PC-3 (cell line): ENCODE results near the gene RBM20. TPM values are rescaled to one million over a fixed set of nuclear protein-coding genes. Genes with fewer than 3 reads are reported as not detected.

ENCODE experiments used
- ATAC-seq: fragments of 200-7000 bp; cut with Tn5 transposase; 2 replicates; pipeline ENCODE4 v1.9.1; 2020; ENCODE audit warnings: mild to moderate bottlenecking, moderate library complexity
- BruUV-seq: library from RNA; stranded (reverse); fragments of 400-500 nt; replicated peaks from 2 replicates; lab custom pipeline; 2021; lab: Mats Ljungman, UMichigan
- CTCF ChIA-PET: fragments of 300-600 bp; sonication (Branson Sonifier 250); formaldehyde crosslinking; loops from one replicate; lab custom pipeline; 2022; ENCODE audit warnings: antibody characterized with exemption; lab: Charles Lee
- POLR2A ChIA-PET: fragments of 300-600 bp; sonication (Branson Sonifier 250); formaldehyde crosslinking; loops from one replicate; lab custom pipeline; 2022; ENCODE audit warnings: antibody characterized with exemption; ENCODE audit not compliant: unreplicated experiment; lab: Charles Lee
- DNase-seq: peaks from one replicate; pipeline ENCODE4 v3.0.0-alpha.2; 2015
- H2AFZ ChIP-seq: fragments of 300-600 bp; sonication (generic); 2 replicates; pipeline ENCODE4 v1.6.0; 2016; ENCODE audit warnings: antibody characterized with exemption, low read length
- H3F3A ChIP-seq: fragments of 300-600 bp; sonication (generic); one replicate; pipeline ENCODE4 v1.6.0; 2017; ENCODE audit warnings: antibody characterized with exemption, low read length, control low read depth, mild to moderate bottlenecking; ENCODE audit not compliant: unreplicated experiment
- H3K27ac ChIP-seq: fragments of 300-600 bp; sonication (generic); 2 replicates; pipeline ENCODE4 v1.5.1; 2016; ENCODE audit warnings: mild to moderate bottlenecking, low read length
- H3K27me3 ChIP-seq: fragments of 300-600 bp; sonication (generic); 2 replicates; pipeline ENCODE4 v1.6.1; 2016; ENCODE audit warnings: low read length, mixed read lengths
- H3K36me3 ChIP-seq: fragments of 300-600 bp; sonication (generic); 2 replicates; pipeline ENCODE4 v1.6.1; 2016; ENCODE audit warnings: low read depth, mixed run types, low read length, mixed read lengths
- H3K4me1 ChIP-seq: fragments of 300-600 bp; sonication (generic); 2 replicates; pipeline ENCODE4 v1.5.1; 2016; ENCODE audit warnings: low read length; ENCODE audit not compliant: insufficient read depth
- H3K4me2 ChIP-seq: fragments of 300-600 bp; sonication (generic); 2 replicates; pipeline ENCODE4 v1.6.0; 2016; ENCODE audit warnings: low read length
- H3K4me3 ChIP-seq: fragments of 300-600 bp; sonication (generic); 2 replicates; pipeline ENCODE4 v1.5.1; 2016; ENCODE audit warnings: mild to moderate bottlenecking, low read length, mixed read lengths
- H3K79me2 ChIP-seq: fragments of 300-600 bp; sonication (generic); 2 replicates; pipeline ENCODE4 v1.6.1; 2017; ENCODE audit warnings: low read length, mixed read lengths
- H3K9ac ChIP-seq: fragments of 300-600 bp; sonication (generic); 2 replicates; pipeline ENCODE4 v1.6.0; 2016; ENCODE audit warnings: mild to moderate bottlenecking, low read length
- H3K9me2 ChIP-seq: fragments of 300-600 bp; sonication (generic); replicated peaks from 2 replicates; pipeline ENCODE4 v1.6.1; 2016; ENCODE audit warnings: mixed run types, low read length, mixed read lengths
- H3K9me3 ChIP-seq: fragments of 300-600 bp; sonication (generic); 2 replicates; pipeline ENCODE4 v1.6.1; 2016; ENCODE audit warnings: low read length, mixed read lengths
- H4K20me1 ChIP-seq: fragments of 300-600 bp; sonication (generic); 2 replicates; pipeline ENCODE4 v1.6.1; 2016; ENCODE audit warnings: low read length, mixed read lengths
- CTCF ChIP-seq: fragments of 300-600 bp; sonication (generic); conservative IDR thresholded peaks from 2 replicates; pipeline ENCODE4 v1.5.1; 2017; ENCODE audit warnings: antibody characterized with exemption, low read depth, mild to moderate bottlenecking, low read length
- EZH2 ChIP-seq: fragments of 300-600 bp; sonication (generic); IDR thresholded peaks from one replicate; pipeline ENCODE4 v1.6.1; 2017; ENCODE audit warnings: antibody characterized with exemption, mild to moderate bottlenecking, low read length; ENCODE audit not compliant: unreplicated experiment
- EZH2phosphoT487 ChIP-seq: fragments of 300-600 bp; sonication (generic); IDR thresholded peaks from 2 replicates; pipeline ENCODE4 v1.6.1; 2018; ENCODE audit warnings: mild to moderate bottlenecking, antibody characterized with exemption, low read length, borderline replicate concordance
- intact Hi-C: fragments of 100-400 bp; cut with micrococcal nuclease; formaldehyde crosslinking; loops from 2 replicates; pipeline ENCODE4 v1.9.0; 2023
- total RNA-seq: library from RNA; depleted of rRNA; stranded (reverse); fragments of >200 nt; gene quantifications from 2 replicates; pipeline ENCODE4 v1.2.3, GENCODE V29; 2014

Gene RBM20
- total RNA-seq, 1 experiment from 2014 or later, result 0.40 TPM

GRCh38 chr10:110646417-110647135, 2.4 kb downstream of the RBM20 start:
- H3F3A ChIP-seq, result no peaks in the 10 kb centered on the region
- ATAC-seq (peak; percentile 11), DNase-seq (peak; percentile 13)
- CTCF ChIA-PET, result interaction anchor here (0.6 kb wide), 1 partner anchor 272 kb away, joined by 3 read pairs; the partner anchor contains the start of gene BBIP1
- intact Hi-C loops, result loop anchor here (1.0 to 2.0 kb wide), 2 partner anchors 17 to 36 kb away; no protein-coding TSS in a partner anchor
- H3K27ac ChIP-seq, result 0 out of 2 replicates have a peak overlapping the region, but pooled peaks have one; percentile 14
- peak overlapping the region; percentile 69 for H3K4me2 ChIP-seq
- peak overlapping the region; percentile 58 for H2AFZ ChIP-seq
- no peaks in the 10 kb centered on the region for H4K20me1 ChIP-seq
- no peaks in the 10 kb centered on the region for H3K9me2 ChIP-seq
- no peak for TF ChIP-seq EZH2
- no peak for TF ChIP-seq CTCF
- TF ChIP-seq EZH2phosphoT487, result no peak
- no peak overlapping the region for H3K9ac ChIP-seq
- no peaks in the 10 kb centered on the region for H3K36me3 ChIP-seq
- H3K4me1 ChIP-seq, result peaks cover 23% of the 10 kb centered on the region
- POLR2A ChIA-PET, result interaction anchor here (0.7 kb wide), 1 partner anchor 342 kb away, joined by 3 read pairs; the partner anchor contains the start of gene SMNDC1
- H3K9me3 ChIP-seq, result no peaks in the 10 kb centered on the region
- BruUV-seq, result no TSS peak
- H3K79me2 ChIP-seq, result no peaks in the 10 kb centered on the region
- peak overlapping the region; percentile 47 for H3K4me3 ChIP-seq
- no peaks in the 10 kb centered on the region for H3K27me3 ChIP-seq

- H3K4me3 ChIP-seq, result peak overlapping the region; percentile 47
- no peak overlapping the region for H3K9ac ChIP-seq
- H3K79me2 ChIP-seq, result no peaks in the 10 kb centered on the region
- peak; percentile 60 for DNase-seq
- CTCF ChIA-PET, result interaction anchor here (0.6 kb wide), 1 partner anchor 272 kb away, joined by 3 read pairs; the partner anchor contains the start of gene BBIP1
- TF ChIP-seq EZH2, result no peak
- no peak for TF ChIP-seq CTCF
- TF ChIP-seq EZH2phosphoT487, result no peak
- H2AFZ ChIP-seq, result peak overlapping the region; percentile 58; the same call in 1 of the 2 replicates
- H3K9me2 ChIP-seq, result no peaks in the 10 kb centered on the region
- H4K20me1 ChIP-seq, result no peaks in the 10 kb centered on the region
- no peaks in the 10 kb centered on the region for H3K36me3 ChIP-seq
- H3K27ac ChIP-seq, result no peak overlapping the region
- no peaks in the 10 kb centered on the region for H3K9me3 ChIP-seq
- intact Hi-C loops, result loop anchor here (1.0 to 2.0 kb wide), 2 partner anchors 18 to 36 kb away; no protein-coding TSS in a partner anchor
- H3K4me1 ChIP-seq, result peaks cover 20% of the 10 kb centered on the region
- no peaks in the 10 kb centered on the region for H3F3A ChIP-seq
- POLR2A ChIA-PET, result no interaction called here
- BruUV-seq, result no TSS peak
- H3K27me3 ChIP-seq, result no peaks in the 10 kb centered on the region
- ATAC-seq, result peak; percentile 54
- peak overlapping the region; percentile 69 for H3K4me2 ChIP-seq
Observed at GRCh38 chr10:110647136-110647430, 2.9 kb downstream of the RBM20 start.
